Activated CD4-positive, alpha-beta T cell treated with anti-CD3 and anti-CD28 coated beads, Interleukin-2, amount 10 ng/mL, durations not matched to agents 7 days and 5 days (primary cell): ENCODE data around the gene RAB25. TPM values are rescaled to one million over a fixed set of nuclear protein-coding genes. Genes with fewer than 3 reads are reported as not detected.
A peak's percentile ranks its signal among the peaks of the same experiment; 100 is the strongest.

Experiments
- CTCF ChIA-PET: fragments of 350-600 bp; sonication (Branson Sonifier 250); formaldehyde crosslinking; loops from one replicate; lab custom pipeline; 2021; ENCODE audit warnings: antibody characterized with exemption; lab: Charles Lee
- POLR2A ChIA-PET: fragments of 350-600 bp; sonication (Branson Sonifier 250); formaldehyde crosslinking; loops from one replicate; lab custom pipeline; 2021; ENCODE audit warnings: antibody characterized with exemption; lab: Charles Lee
- DNase-seq: peaks from one replicate; pipeline ENCODE4 v3.0.0-alpha.2; 2020
- H3K27ac Mint-ChIP-seq: one replicate; pipeline ENCODE4 v1.8.0; 2021; ENCODE audit warnings: mild to moderate bottlenecking, moderate library complexity, mixed read lengths
- H3K27me3 Mint-ChIP-seq: one replicate; pipeline ENCODE4 v1.8.0; 2021; ENCODE audit warnings: mixed read lengths
- H3K36me3 Mint-ChIP-seq: one replicate; pipeline ENCODE4 v1.8.0; 2021; ENCODE audit warnings: low read depth, mixed read lengths
- H3K4me1 Mint-ChIP-seq: one replicate; pipeline ENCODE4 v1.8.0; 2021; ENCODE audit warnings: mixed read lengths
- H3K4me3 Mint-ChIP-seq: one replicate; pipeline ENCODE4 v1.8.0; 2021; ENCODE audit warnings: mild to moderate bottlenecking, moderate library complexity, mixed read lengths
- H3K9me3 Mint-ChIP-seq: one replicate; pipeline ENCODE4 v1.8.0; 2021; ENCODE audit warnings: mixed read lengths
- total RNA-seq, 2 experiments: library from RNA; stranded (reverse); gene quantifications; one replicate each; pipeline ENCODE4 v1.2.3, GENCODE V29; 2021

Gene RAB25
- total RNA-seq, 2 experiments from 2014 or later: 0.50 TPM; not detected in 1

GRCh38 chr1:156119503-156120209, 58.7 kb downstream of the RAB25 start:
- Mint-ChIP-seq H3K4me3 (no peak overlapping the region), H3K27ac (peak overlapping the region; percentile 1), H3K9me3 (no peaks in the 10 kb centered on the region)

More at GRCh38 chr1:156119503-156120209, 58.7 kb downstream of the RAB25 start:
- POLR2A ChIA-PET: no interaction called here
- H3K4me1 Mint-ChIP-seq: peaks cover 56% of the 10 kb centered on the region
- CTCF ChIA-PET: interaction anchor here (1.2 to 25.5 kb wide), 5 partner anchors 9 to 102 kb away, joined by 3 to 645 read pairs (median 4); no protein-coding TSS in a partner anchor
- no peaks in the 10 kb centered on the region for H3K36me3 Mint-ChIP-seq
- peaks cover 15% of the 10 kb centered on the region for H3K27me3 Mint-ChIP-seq
- no peak for DNase-seq

Other genes with a start within 250 kb of the RAB25 start
- gene GON4L, start 203.9 kb upstream of the RAB25 start, total RNA-seq: 10 to 100 TPM; 72.3 to 77.0 TPM
- gene SYT11, start 201.6 kb upstream of the RAB25 start, total RNA-seq: 10 to 100 TPM; 14.2 to 15.5 TPM
- gene RIT1, start 149.8 kb upstream of the RAB25 start, total RNA-seq: 10 to 100 TPM; 24.0 to 28.4 TPM
- 10 to 100 TPM; 66.3 to 67.3 TPM for gene KHDC4, start 126.7 kb upstream of the RAB25 start, total RNA-seq
- gene RXFP4, start 119.5 kb upstream of the RAB25 start, total RNA-seq: not detected
- gene ARHGEF2, start 82.6 kb upstream of the RAB25 start, total RNA-seq: 100 to 1,000 TPM; 157 to 191 TPM
- 100 to 1,000 TPM; 235 to 273 TPM for gene SSR2, start 40.2 kb upstream of the RAB25 start, total RNA-seq
- 10 to 100 TPM; 30.8 to 34.0 TPM for gene UBQLN4, start 7.4 kb upstream of the RAB25 start, total RNA-seq
- 10 to 100 TPM; 41.3 to 61.0 TPM for gene LAMTOR2, start 6.4 kb upstream of the RAB25 start, total RNA-seq
- gene MEX3A, start 21.3 kb downstream of the RAB25 start, total RNA-seq: under 1 TPM; 0.02 to 0.05 TPM
- 10 to 100 TPM; 38.3 to 43.5 TPM for gene LMNA, start 53.6 kb downstream of the RAB25 start, total RNA-seq
- gene SEMA4A, start 92.4 kb downstream of the RAB25 start, total RNA-seq: 10 to 100 TPM; 35.3 to 37.8 TPM
- 10 to 100 TPM; 27.5 to 28.0 TPM for gene SLC25A44, start 132.9 kb downstream of the RAB25 start, total RNA-seq
- gene PMF1, start 151.8 kb downstream of the RAB25 start, total RNA-seq: 10 to 100 TPM; 72.8 to 73.4 TPM
- 1 to 10 TPM; 1.3 to 3.0 TPM for gene BGLAP, start 181.0 kb downstream of the RAB25 start, total RNA-seq
- gene PAQR6, start 186.9 kb downstream of the RAB25 start, total RNA-seq: 1 to 10 TPM; 6.2 to 7.3 TPM
- 10 to 100 TPM; 68.0 to 68.1 TPM for gene SMG5, start 221.7 kb downstream of the RAB25 start, total RNA-seq
- gene TMEM79, start 223.2 kb downstream of the RAB25 start, total RNA-seq: 10 to 100 TPM; 11.6 to 14.4 TPM
- gene GLMP, start 234.5 kb downstream of the RAB25 start, total RNA-seq: 10 to 100 TPM; 33.2 to 33.6 TPM
- gene VHLL, start 238.1 kb downstream of the RAB25 start, total RNA-seq: under 1 TPM in 1 of 2 experiments, not detected in 1; 0.52 TPM